Fibroblast of lung (primary cell): Measurements from ENCODE around the gene VMAC. TPM values are rescaled to one million over a fixed set of nuclear protein-coding genes. Genes with fewer than 3 reads are reported as not detected.

Source experiments
- DNase-seq, 2 donors: peaks; one replicate each; pipeline versions ENCODE4 v3.0.0 to v3.0.0-alpha.2; 2010; ENCODE audit warnings: low read depth in 2 of 2
- H2AFZ ChIP-seq: 2 replicates; pipeline ENCODE4 v1.5.1; 2012; ENCODE audit warnings: low read length, control low read depth, inconsistent platforms
- H3K27ac ChIP-seq: 2 replicates; pipeline ENCODE4 v1.5.1; 2011; ENCODE audit warnings: low read length, control low read depth; ENCODE audit not compliant: insufficient read depth
- H3K27me3 ChIP-seq: 2 replicates; pipeline ENCODE4 v1.5.1; 2011; ENCODE audit warnings: mild to moderate bottlenecking, low read length; ENCODE audit not compliant: control insufficient read depth, insufficient read depth
- H3K36me3 ChIP-seq: 2 replicates; pipeline ENCODE4 v1.5.1; 2011; ENCODE audit warnings: low read length; ENCODE audit not compliant: control insufficient read depth, insufficient read depth
- H3K4me1 ChIP-seq: 2 replicates; pipeline ENCODE4 v1.5.1; 2011; ENCODE audit warnings: low read length; ENCODE audit not compliant: control insufficient read depth, insufficient read depth; ENCODE audit errors: extremely low read depth
- H3K4me2 ChIP-seq: 2 replicates; pipeline ENCODE4 v1.5.1; 2011; ENCODE audit warnings: low read length, control low read depth; ENCODE audit not compliant: insufficient read depth; ENCODE audit errors: extremely low read depth
- H3K4me3 ChIP-seq, 4 experiments: fragments of 200-600 bp in 1 of 4; sonication (generic) in 1 of 4; replicated peaks in 1 of 4; 2 replicates each; pipeline ENCODE4 v1.5.1; 2011 to 2016; ENCODE audit warnings: low read length in 4 of 4, low read depth in 3 of 4, mild to moderate bottlenecking in 3 of 4, control low read depth in 2 of 4, inconsistent platforms in 1 of 4, mixed read lengths in 1 of 4; ENCODE audit not compliant: insufficient read depth in 1 of 4; ENCODE audit errors: control extremely low read depth in 1 of 4
- H3K79me2 ChIP-seq: 2 replicates; pipeline ENCODE4 v1.5.1; 2012; ENCODE audit warnings: mild to moderate bottlenecking, low read length, inconsistent platforms; ENCODE audit not compliant: control insufficient read depth, insufficient read depth
- H3K9ac ChIP-seq: 2 replicates; pipeline ENCODE4 v1.5.1; 2011; ENCODE audit warnings: mild to moderate bottlenecking, low read length, control low read depth; ENCODE audit not compliant: insufficient read depth
- H3K9me3 ChIP-seq: 2 replicates; pipeline ENCODE4 v1.5.1; 2012; ENCODE audit warnings: low read depth, low read length; ENCODE audit not compliant: control insufficient read depth, insufficient read depth
- H4K20me1 ChIP-seq: 2 replicates; pipeline ENCODE4 v1.5.1; 2011; ENCODE audit warnings: low read length; ENCODE audit not compliant: control insufficient read depth, insufficient read depth; ENCODE audit errors: extremely low read depth
- CTCF ChIP-seq, 2 donors: IDR thresholded peaks in 1 of 2; conservative IDR thresholded peaks in 1 of 2; 1 replicate in 1 of 2; 2 replicates in 1 of 2; pipeline ENCODE4 v1.5.1; 2011 to 2012; ENCODE audit warnings: low read length in 2 of 2, control low read depth in 1 of 2, inconsistent platforms in 1 of 2, low read depth in 1 of 2, mild to moderate bottlenecking in 1 of 2
- EZH2 ChIP-seq: IDR thresholded peaks from 2 replicates; pipeline ENCODE4 v1.5.1; 2012; ENCODE audit warnings: low read length, control low read depth, mild to moderate bottlenecking; ENCODE audit errors: missing control alignments
- polyA plus RNA-seq, 2 donors: library from polyadenylated mRNA; depleted of rRNA in 1 of 2; stranded (reverse) in 1 of 2; unstranded in 1 of 2; fragments of >200 nt; gene quantifications; 2 replicates each; pipeline ENCODE4 v1.2.1, GENCODE V29; 2011 to 2012; ENCODE audit warnings: missing spikeins in 1 of 2
- total RNA-seq: library from RNA; depleted of rRNA; stranded (reverse); fragments of >200 nt; gene quantifications from 2 replicates; pipeline ENCODE4 v1.2.1, GENCODE V29; 2014

Gene VMAC
- total and polyA plus RNA-seq, 2 donors (not counting 1 experiment from before 2014, with no cell fraction given): 1.7 to 8.3 TPM

DNA sequence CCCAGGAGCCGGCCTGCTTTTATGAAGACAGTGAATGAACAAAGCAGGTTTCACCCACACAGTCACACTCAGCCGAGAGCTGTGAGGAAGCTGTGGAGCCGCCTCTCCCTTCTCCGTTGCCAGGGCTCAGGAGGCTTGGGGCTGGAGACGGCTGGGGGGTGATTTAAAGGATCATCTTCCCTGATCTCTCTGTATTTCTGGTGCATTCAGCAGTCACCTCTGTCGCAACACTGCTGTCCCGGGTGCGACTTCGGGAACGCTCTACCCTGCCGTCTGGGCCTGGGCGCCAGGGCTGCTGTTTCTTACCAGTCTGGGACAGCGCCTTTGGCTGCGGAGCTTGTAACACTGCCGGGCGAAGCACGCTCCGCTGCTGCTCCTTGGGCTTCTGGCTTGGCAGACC is 27.5 kb downstream of the VMAC start:
- Histone ChIP-seq H3K4me3 (no peak overlapping the region), H3K36me3 (peaks cover 29% of the 10 kb centered on the region), H3K4me2 (no peak overlapping the region), H4K20me1 (no peaks in the 10 kb centered on the region), H3K27ac (no peak overlapping the region), H3K9me3 (no peaks in the 10 kb centered on the region), H2AFZ (no peak overlapping the region), H3K4me1 (peaks cover 34% of the 10 kb centered on the region), H3K9ac (no peak overlapping the region), H3K79me2 (peaks cover 14% of the 10 kb centered on the region), H3K27me3 (no peaks in the 10 kb centered on the region)
- TF ChIP-seq CTCF (conservative IDR thresholded peaks at IDR 0.05 in 1 of 2, IDR thresholded peaks at IDR 0.05 in 1 of 2; ENCODE audit: low read depth in 1 of 2, low read length in 2 of 2) (no peak), EZH2 (no peak)
- no peak for DNase-seq

GRCh38 chr19:5932609-5933262 is 28.1 kb downstream of the VMAC start:
- Histone ChIP-seq H3K4me1 (peaks cover 28% of the 10 kb centered on the region), H2AFZ (no peak overlapping the region), H3K36me3 (peaks cover 24% of the 10 kb centered on the region), H4K20me1 (no peaks in the 10 kb centered on the region), H3K27ac (no peak overlapping the region), H3K9me3 (no peaks in the 10 kb centered on the region), H3K9ac (no peak overlapping the region), H3K79me2 (peaks cover 14% of the 10 kb centered on the region), H3K27me3 (no peaks in the 10 kb centered on the region), H3K4me2 (no peak overlapping the region), H3K4me3 (no peak overlapping the region)
- TF ChIP-seq CTCF (conservative IDR thresholded peaks at IDR 0.05 in 1 of 2, IDR thresholded peaks at IDR 0.05 in 1 of 2; ENCODE audit: low read depth in 1 of 2, low read length in 2 of 2) (no peak), EZH2 (no peak)
- no peak for DNase-seq

GRCh38 chr19:5933391-5934068 is 28.9 kb downstream of the VMAC start:
- no peak for DNase-seq
- H3K4me2 ChIP-seq: no peak overlapping the region
- no peak overlapping the region for H3K4me3 ChIP-seq
- peaks cover 22% of the 10 kb centered on the region for H3K36me3 ChIP-seq
- no peaks in the 10 kb centered on the region for H3K9me3 ChIP-seq
- peak overlapping the region; percentile 82 for H3K27ac ChIP-seq
- no peaks in the 10 kb centered on the region for H3K27me3 ChIP-seq
- H3K4me1 ChIP-seq: peaks cover 28% of the 10 kb centered on the region
- TF ChIP-seq CTCF (conservative IDR thresholded peaks at IDR 0.05 in 1 of 2, IDR thresholded peaks at IDR 0.05 in 1 of 2; ENCODE audit: low read depth in 1 of 2, low read length in 2 of 2) (no peak), EZH2 (no peak)
- no peaks in the 10 kb centered on the region for H4K20me1 ChIP-seq
- H3K9ac ChIP-seq: no peak overlapping the region
- H3K79me2 ChIP-seq: peaks cover 14% of the 10 kb centered on the region
- H2AFZ ChIP-seq: no peak overlapping the region
